Activated CD8-positive, alpha-beta T cell treated with anti-CD3 and anti-CD28 coated beads for 36 hours (primary cell): ENCODE data around the gene RNU7-1. TPM values are rescaled to one million over a fixed set of nuclear protein-coding genes. Genes with fewer than 3 reads are reported as not detected.

Experiments
- ATAC-seq: fragments of 200-7000 bp; cut with Tn5 transposase; one replicate; pipeline ENCODE4 v1.10.0; 2021; ENCODE audit warnings: mild to moderate bottlenecking, moderate library complexity
- CTCF ChIA-PET: fragments of 350-600 bp; sonication (Branson Sonifier 250); formaldehyde crosslinking; loops from one replicate; lab custom pipeline; 2021; ENCODE audit warnings: antibody characterized with exemption; lab: Charles Lee
- POLR2A ChIA-PET: fragments of 350-600 bp; sonication (Branson Sonifier 250); formaldehyde crosslinking; loops from one replicate; lab custom pipeline; 2021; ENCODE audit warnings: antibody characterized with exemption; lab: Charles Lee
- DNase-seq: peaks from one replicate; pipeline ENCODE4 v3.0.0-alpha.2; 2020
- H3K27ac Mint-ChIP-seq: one replicate; pipeline ENCODE4 v1.8.0; 2021; ENCODE audit warnings: mild to moderate bottlenecking, mixed read lengths
- H3K27me3 Mint-ChIP-seq: one replicate; pipeline ENCODE4 v1.8.0; 2021; ENCODE audit warnings: mixed read lengths
- H3K36me3 Mint-ChIP-seq: one replicate; pipeline ENCODE4 v1.8.0; 2021; ENCODE audit warnings: low read depth, mixed read lengths
- H3K4me1 Mint-ChIP-seq: one replicate; pipeline ENCODE4 v1.8.0; 2021; ENCODE audit warnings: low read depth, mixed read lengths
- H3K4me3 Mint-ChIP-seq: one replicate; pipeline ENCODE4 v1.8.0; 2021; ENCODE audit warnings: mild to moderate bottlenecking, moderate library complexity, mixed read lengths
- H3K9me3 Mint-ChIP-seq: one replicate; pipeline ENCODE4 v1.8.0; 2021; ENCODE audit warnings: mixed read lengths
- intact Hi-C: fragments of 100-400 bp; cut with micrococcal nuclease; formaldehyde crosslinking; loops from one replicate; pipeline ENCODE4 v1.10.0; 2022
- microRNA-seq: library from miRNA; unstranded; fragments of <30 nt; microRNA quantifications from one replicate; pipeline ENCODE4 v1.2.0, GENCODE V29; 2022; ENCODE audit warnings: borderline microRNAs expressed, borderline replicate concordance
- total RNA-seq, 2 experiments: library from RNA; stranded (reverse); gene quantifications; one replicate each; pipeline ENCODE4 v1.2.3, GENCODE V29; 2021
- TF ChIP-seq, protein P1 (sequence below): fragments of 200-600 bp; IDR thresholded peaks from one replicate; pipeline ENCODE4 v1.8.0; 2022; ENCODE audit warnings: antibody characterized with exemption, mild to moderate bottlenecking

RNU7-1 gene
- total RNA-seq, 2 experiments from 2014 or later = not detected

DNA sequence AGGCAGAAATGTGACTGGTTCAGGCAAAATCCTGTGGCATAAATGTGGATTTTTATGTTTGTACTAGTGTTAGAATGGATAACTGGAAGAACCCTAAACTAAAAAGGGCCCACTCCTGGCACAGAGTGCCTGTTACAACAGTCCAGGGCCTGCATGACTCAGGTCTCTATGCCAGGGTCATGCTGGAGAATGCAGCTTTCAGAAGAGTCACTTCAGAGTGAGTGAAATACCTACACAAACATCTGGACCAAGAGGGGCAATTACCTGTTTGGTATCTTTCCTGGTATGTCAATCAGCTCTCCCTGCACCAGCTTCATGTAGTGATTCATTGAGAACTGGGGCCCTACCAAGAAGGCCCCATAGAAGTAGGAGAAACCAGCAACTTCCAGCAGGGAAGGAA is 37.1 kb downstream of the RNU7-1 start:
- no peak overlapping the region for H3K4me3 Mint-ChIP-seq
- peaks cover 42% of the 10 kb centered on the region for H3K36me3 Mint-ChIP-seq
- DNase-seq (no peak), ATAC-seq (no peak)
- POLR2A ChIA-PET = interaction anchor here (0.9 to 3.0 kb wide), 3 partner anchors 8 to 37 kb away, joined by 3 to 10 read pairs (median 3); partner anchors contain the start of gene LPCAT3
- intact Hi-C loops = no loop called here
- CTCF ChIA-PET = interaction anchor here (0.9 to 1.1 kb wide), 2 partner anchors 16 to 44 kb away, joined by 3 to 4 read pairs; no protein-coding TSS in a partner anchor
- H3K4me1 Mint-ChIP-seq = peaks cover 3% of the 10 kb centered on the region
- no peaks in the 10 kb centered on the region for H3K27me3 Mint-ChIP-seq
- H3K9me3 Mint-ChIP-seq = no peaks in the 10 kb centered on the region
- TF ChIP-seq, protein P1, sequence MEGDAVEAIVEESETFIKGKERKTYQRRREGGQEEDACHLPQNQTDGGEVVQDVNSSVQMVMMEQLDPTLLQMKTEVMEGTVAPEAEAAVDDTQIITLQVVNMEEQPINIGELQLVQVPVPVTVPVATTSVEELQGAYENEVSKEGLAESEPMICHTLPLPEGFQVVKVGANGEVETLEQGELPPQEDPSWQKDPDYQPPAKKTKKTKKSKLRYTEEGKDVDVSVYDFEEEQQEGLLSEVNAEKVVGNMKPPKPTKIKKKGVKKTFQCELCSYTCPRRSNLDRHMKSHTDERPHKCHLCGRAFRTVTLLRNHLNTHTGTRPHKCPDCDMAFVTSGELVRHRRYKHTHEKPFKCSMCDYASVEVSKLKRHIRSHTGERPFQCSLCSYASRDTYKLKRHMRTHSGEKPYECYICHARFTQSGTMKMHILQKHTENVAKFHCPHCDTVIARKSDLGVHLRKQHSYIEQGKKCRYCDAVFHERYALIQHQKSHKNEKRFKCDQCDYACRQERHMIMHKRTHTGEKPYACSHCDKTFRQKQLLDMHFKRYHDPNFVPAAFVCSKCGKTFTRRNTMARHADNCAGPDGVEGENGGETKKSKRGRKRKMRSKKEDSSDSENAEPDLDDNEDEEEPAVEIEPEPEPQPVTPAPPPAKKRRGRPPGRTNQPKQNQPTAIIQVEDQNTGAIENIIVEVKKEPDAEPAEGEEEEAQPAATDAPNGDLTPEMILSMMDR = no peak
- no peak overlapping the region for H3K27ac Mint-ChIP-seq

DNA sequence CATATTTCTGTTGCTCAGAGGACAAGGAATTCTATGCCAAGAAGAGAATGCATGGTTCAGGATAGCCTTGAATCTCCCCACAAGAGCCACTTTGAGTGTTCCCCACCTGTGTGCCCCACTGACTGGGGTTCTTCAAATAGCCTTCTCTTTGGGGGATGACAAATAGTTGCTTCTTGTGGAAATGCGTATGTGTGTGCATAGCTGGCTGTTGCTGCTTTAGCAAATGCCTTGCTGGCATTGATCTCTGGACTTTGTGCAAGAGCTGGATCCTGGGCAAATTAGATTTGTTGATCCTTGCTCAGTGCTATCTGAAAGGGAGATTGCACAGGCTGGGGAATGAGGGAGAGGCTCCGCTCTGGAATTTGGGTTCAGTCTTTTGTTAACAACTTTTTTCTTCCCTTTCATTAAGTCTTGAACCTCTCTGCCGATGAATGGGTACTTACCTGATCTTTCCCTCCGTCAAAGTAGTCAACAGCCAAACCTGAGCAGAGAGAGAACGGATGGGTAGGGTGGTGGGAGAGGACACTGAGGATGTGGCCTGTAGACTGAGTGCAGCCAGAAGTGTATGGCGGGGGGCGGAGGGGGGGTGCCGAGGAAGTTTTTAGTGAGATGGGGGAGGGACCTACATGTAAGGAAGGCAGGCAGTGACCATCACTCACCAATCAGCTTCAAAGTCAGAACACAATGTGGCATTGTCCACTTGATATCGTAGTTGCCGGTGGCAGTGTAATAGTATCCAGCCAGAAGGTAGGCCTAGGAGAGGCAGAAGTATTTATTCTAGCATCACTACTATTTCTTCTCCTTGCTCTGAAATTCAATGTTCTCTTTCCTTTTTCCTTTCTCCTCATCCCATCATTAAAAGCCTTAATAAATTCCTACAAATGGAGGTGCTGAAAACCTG is 37.8 kb downstream of the RNU7-1 start:
- no peaks in the 10 kb centered on the region for H3K9me3 Mint-ChIP-seq
- ChIA-PET CTCF (interaction anchor here (1.1 to 1.6 kb wide), 2 partner anchors 17 to 132 kb away, joined by 3 to 5 read pairs; no protein-coding TSS in a partner anchor), POLR2A (interaction anchor here (0.9 to 3.0 kb wide), 4 partner anchors 9 to 37 kb away, joined by 3 to 10 read pairs (median 4); partner anchors contain the start of gene LPCAT3)
- intact Hi-C loops = no loop called here
- ATAC-seq = no peak
- no peak overlapping the region for H3K4me3 Mint-ChIP-seq
- H3K4me1 Mint-ChIP-seq = no peaks in the 10 kb centered on the region
- H3K27ac Mint-ChIP-seq = no peak overlapping the region
- peaks cover 37% of the 10 kb centered on the region for H3K36me3 Mint-ChIP-seq
- no peak for DNase-seq
- TF ChIP-seq, protein P1 = no peak
- no peaks in the 10 kb centered on the region for H3K27me3 Mint-ChIP-seq

DNA sequence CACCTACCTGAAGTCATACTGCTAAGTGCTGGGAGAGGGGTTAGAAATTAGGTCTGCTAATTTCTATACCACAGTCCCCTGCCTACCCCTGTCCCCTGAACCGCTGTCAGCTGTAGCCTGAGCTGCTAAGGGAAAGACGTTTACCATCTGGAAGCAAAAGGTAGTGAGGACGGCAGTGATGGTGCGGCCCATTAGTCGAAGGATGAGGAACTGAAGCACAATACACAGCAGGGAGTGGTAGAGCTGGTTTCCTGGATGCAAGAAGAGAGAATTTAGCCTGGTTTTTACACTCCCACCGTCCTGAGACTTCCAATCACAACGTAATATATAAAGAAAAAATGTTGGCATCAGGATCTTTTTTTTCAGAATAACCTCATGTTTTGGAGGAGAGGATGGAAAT is 38.9 kb downstream of the RNU7-1 start:
- TF ChIP-seq, protein P1 = no peak
- Mint-ChIP-seq H3K4me1 (no peaks in the 10 kb centered on the region), H3K27ac (no peak overlapping the region), H3K36me3 (peaks cover 31% of the 10 kb centered on the region), H3K9me3 (no peaks in the 10 kb centered on the region), H3K27me3 (no peaks in the 10 kb centered on the region), H3K4me3 (no peak overlapping the region)
- intact Hi-C loops = no loop called here
- no peak for DNase-seq
- POLR2A ChIA-PET = interaction anchor here (1.3 kb wide), 1 partner anchor 35 kb away, joined by 5 read pairs; the partner anchor contains the start of gene LPCAT3
- CTCF ChIA-PET = interaction anchor here (1.6 kb wide), 1 partner anchor 131 kb away, joined by 5 read pairs; no protein-coding TSS in a partner anchor
- ATAC-seq = no peak

DNA sequence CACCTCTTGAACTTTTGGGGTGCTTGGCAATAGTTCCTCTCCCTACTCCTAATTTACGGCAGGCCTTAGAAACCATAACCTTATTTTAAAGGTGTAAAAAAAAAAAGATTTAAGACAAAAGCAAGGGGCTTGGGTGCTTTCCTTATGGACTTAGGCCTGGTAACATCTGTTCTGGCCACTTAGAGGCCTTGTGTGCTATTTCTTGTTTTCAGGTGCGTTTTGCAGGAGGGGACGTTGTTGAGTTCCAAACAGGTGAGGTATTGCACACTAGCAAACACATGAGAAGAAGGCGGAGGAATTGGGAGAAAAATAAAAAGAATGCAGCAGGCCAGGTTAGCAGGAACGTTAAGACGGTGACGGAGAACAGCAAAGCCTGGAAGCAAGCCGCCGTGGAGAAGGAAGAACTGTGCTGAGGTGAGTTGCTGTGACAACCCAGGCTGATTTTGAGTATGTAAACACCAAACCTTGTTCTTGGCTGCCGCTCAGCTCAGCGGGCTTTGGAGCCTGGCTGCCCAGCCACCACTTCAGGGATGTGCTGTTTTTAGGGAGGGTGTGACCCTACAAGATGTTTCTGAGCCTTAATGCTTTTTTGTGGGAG is 44.4 kb downstream of the RNU7-1 start:
- ATAC-seq (no peak), DNase-seq (no peak)
- intact Hi-C loops = no loop called here
- TF ChIP-seq, protein P1 = no peak
- POLR2A ChIA-PET = interaction anchor here (1.1 kb wide), 1 partner anchor 23 kb away, joined by 3 read pairs; no protein-coding TSS in a partner anchor
- H3K27me3 Mint-ChIP-seq = no peaks in the 10 kb centered on the region
- no peak overlapping the region for H3K4me3 Mint-ChIP-seq
- peaks cover 22% of the 10 kb centered on the region for H3K36me3 Mint-ChIP-seq
- H3K27ac Mint-ChIP-seq = no peak overlapping the region
- CTCF ChIA-PET = no interaction called here
- no peaks in the 10 kb centered on the region for H3K9me3 Mint-ChIP-seq
- H3K4me1 Mint-ChIP-seq = no peaks in the 10 kb centered on the region

Small RNA genes within 50 kb of the gene (microRNA-seq; reads per million reads assigned to microRNA genes)
- gene MIR141 (46.3 reads per million, percentile 56 among the genes with 10 or more reads in this experiment), gene MIR200C (283 reads per million, percentile 79 among the genes with 10 or more reads in this experiment)

Other genes starting within 250 kb of the RNU7-1 start
- not detected for gene PIANP, start 243.0 kb upstream of the RNU7-1 start, total RNA-seq
- gene COPS7A, start 219.8 kb upstream of the RNU7-1 start, total RNA-seq = 10 to 100 TPM; 35.9 to 38.8 TPM
- gene MLF2, start 190.7 kb upstream of the RNU7-1 start, total RNA-seq = 100 to 1,000 TPM; 149 to 151 TPM
- gene PTMS, start 177.5 kb upstream of the RNU7-1 start, total RNA-seq = 10 to 100 TPM; 78.6 TPM
- 100 to 1,000 TPM; 264 to 268 TPM for gene LAG3, start 171.3 kb upstream of the RNU7-1 start, total RNA-seq
- gene CD4, start 154.3 kb upstream of the RNU7-1 start, total RNA-seq = 10 to 100 TPM; 11.1 to 14.1 TPM
- gene GPR162, start 122.0 kb upstream of the RNU7-1 start, total RNA-seq = 1 to 10 TPM; 2.0 to 2.1 TPM
- 1 to 10 TPM; 2.1 to 2.3 TPM for gene P3H3, start 115.4 kb upstream of the RNU7-1 start, total RNA-seq
- 1 to 10 TPM in 1 of 2 experiments, under 1 TPM in 1; 0.50 to 1.1 TPM for gene GNB3, start 102.9 kb upstream of the RNU7-1 start, total RNA-seq
- gene CDCA3, start 92.5 kb upstream of the RNU7-1 start, total RNA-seq = 10 to 100 TPM; 74.6 to 83.8 TPM
- 100 to 1,000 TPM; 109 to 112 TPM for gene USP5, start 91.7 kb upstream of the RNU7-1 start, total RNA-seq
- gene TPI1, start 76.3 kb upstream of the RNU7-1 start, total RNA-seq = 1,000 to 10,000 TPM; 1,714 to 1,776 TPM
- 1 to 10 TPM; 2.2 to 2.6 TPM for gene SPSB2, start 70.5 kb upstream of the RNU7-1 start, total RNA-seq
- 1 to 10 TPM; 4.6 to 5.3 TPM for gene LRRC23, start 39.0 kb upstream of the RNU7-1 start, total RNA-seq
- gene ENO2, start 29.2 kb upstream of the RNU7-1 start, total RNA-seq = 100 to 1,000 TPM; 315 to 330 TPM
- 10 to 100 TPM; 26.4 to 28.5 TPM for gene ATN1, start 15.9 kb upstream of the RNU7-1 start, total RNA-seq
- 100 to 1,000 TPM; 226 to 244 TPM for gene C12orf57, start 206 bp downstream of the RNU7-1 start, total RNA-seq
- gene PTPN6, start 7.5 kb downstream of the RNU7-1 start, total RNA-seq = 100 to 1,000 TPM; 485 to 489 TPM
- 100 to 1,000 TPM; 419 to 428 TPM for gene PHB2, start 26.8 kb downstream of the RNU7-1 start, total RNA-seq
- gene EMG1, start 27.1 kb downstream of the RNU7-1 start, total RNA-seq = 10 to 100 TPM; 88.6 to 97.8 TPM
- 10 to 100 TPM; 17.3 to 18.1 TPM for gene LPCAT3, start 74.7 kb downstream of the RNU7-1 start, total RNA-seq
- gene C1S, start 116.9 kb downstream of the RNU7-1 start, total RNA-seq = 1 to 10 TPM; 1.7 TPM
- 1 to 10 TPM in 1 of 2 experiments, under 1 TPM in 1; 0.97 to 2.4 TPM for gene C1R, start 148.6 kb downstream of the RNU7-1 start, total RNA-seq
- 10 to 100 TPM; 10.5 to 11.8 TPM for gene C1RL, start 165.4 kb downstream of the RNU7-1 start, total RNA-seq
- not detected for gene RBP5, start 185.1 kb downstream of the RNU7-1 start, total RNA-seq
- 10 to 100 TPM; 29.0 to 30.8 TPM for gene CLSTN3, start 186.6 kb downstream of the RNU7-1 start, total RNA-seq
- gene PEX5, start 245.9 kb downstream of the RNU7-1 start, total RNA-seq = 10 to 100 TPM; 39.0 to 41.8 TPM